HepG2 (cell line): ENCODE measurements around the gene EEFSEC. TPM values are rescaled to one million over a fixed set of nuclear protein-coding genes. Genes with fewer than 3 reads are reported as not detected.

ENCODE experiments used
- ATF2 ChIP-seq: sonication (generic); formaldehyde crosslinking; IDR thresholded peaks from 2 replicates; pipeline ENCODE4 v1.4.0; 2020; ENCODE audit warnings: missing genetic modification reagents
- CCDC6 ChIP-seq: sonication (generic); formaldehyde crosslinking; IDR thresholded peaks from 2 replicates; pipeline ENCODE4 v1.8.1; 2022; ENCODE audit warnings: mild to moderate bottlenecking, missing genetic modification reagents, moderate library complexity
- ELF1 ChIP-seq: sonication (generic); formaldehyde crosslinking; IDR thresholded peaks from 2 replicates; pipeline ENCODE4 v1.4.0; 2020; ENCODE audit warnings: missing genetic modification reagents
- ESRRA ChIP-seq: sonication (generic); formaldehyde crosslinking; IDR thresholded peaks from 2 replicates; pipeline ENCODE4 v1.5.1; 2020; ENCODE audit warnings: mild to moderate bottlenecking, low read depth, missing genetic modification reagents
- GATA4 ChIP-seq: sonication (generic); IDR thresholded peaks from 2 replicates; pipeline ENCODE4 v1.6.1; 2016; ENCODE audit warnings: antibody characterized with exemption, low read depth, borderline replicate concordance
- HNF1B ChIP-seq: sonication (generic); formaldehyde crosslinking; IDR thresholded peaks from 2 replicates; pipeline ENCODE4 v1.5.1; 2020; ENCODE audit warnings: mild to moderate bottlenecking, moderate library complexity, missing genetic modification reagents
- KDM5A ChIP-seq: fragments of 200-600 bp; sonication (generic); IDR thresholded peaks from 2 replicates; pipeline ENCODE4 v1.7.0; 2018; ENCODE audit warnings: antibody characterized with exemption, mild to moderate bottlenecking, low read length, borderline replicate concordance
- MNT ChIP-seq: fragments of 450-650 bp; IDR thresholded peaks from 2 replicates; pipeline ENCODE4 v1.6.1; 2016
- NR2C2 ChIP-seq: sonication (generic); formaldehyde crosslinking; IDR thresholded peaks from 2 replicates; pipeline ENCODE4 v1.4.0; 2020; ENCODE audit warnings: missing genetic modification reagents, mild to moderate bottlenecking, moderate library complexity, borderline replicate concordance
- PPARG ChIP-seq: conservative IDR thresholded peaks from 2 replicates; pipeline ENCODE4 v1.6.1; 2016; ENCODE audit warnings: missing biosample characterization, missing genetic modification reagents
- RBFOX2 ChIP-seq: fragments of 200-400 bp; formaldehyde crosslinking; IDR thresholded peaks from 2 replicates; pipeline ENCODE4 v1.6.1; 2017; ENCODE audit warnings: low read depth, mild to moderate bottlenecking, low read length
- SOX6 ChIP-seq, 2 experiments: fragments of 450-650 bp in 1 of 2; sonication (generic) in 1 of 2; formaldehyde crosslinking in 1 of 2; IDR thresholded peaks; 2 replicates each; pipeline versions ENCODE4 v1.4.0 to v1.6.1; 2017 to 2020; ENCODE audit warnings: antibody characterized with exemption in 1 of 2, mild to moderate bottlenecking in 1 of 2, missing genetic modification reagents in 1 of 2
- TFAP4 ChIP-seq: sonication (generic); IDR thresholded peaks from 2 replicates; pipeline ENCODE4 v1.6.1; 2016; ENCODE audit warnings: low read depth, borderline replicate concordance
- ZFP1 ChIP-seq: IDR thresholded peaks from 2 replicates; pipeline ENCODE4 v1.6.1; 2016
- ZMYM3 ChIP-seq: sonication (generic); formaldehyde crosslinking; IDR thresholded peaks from 2 replicates; pipeline ENCODE4 v1.5.1; 2020; ENCODE audit warnings: mild to moderate bottlenecking, missing genetic modification reagents
- ZNF558 ChIP-seq: sonication (generic); formaldehyde crosslinking; IDR thresholded peaks from 2 replicates; pipeline ENCODE4 v1.9.0; 2022; ENCODE audit warnings: mild to moderate bottlenecking, missing genetic modification reagents, borderline replicate concordance
- ZNF7 ChIP-seq: IDR thresholded peaks from 2 replicates; pipeline ENCODE4 v1.6.1; 2016; ENCODE audit warnings: missing biosample characterization, missing genetic modification reagents
- ZNF720 ChIP-seq: sonication (generic); formaldehyde crosslinking; IDR thresholded peaks from 2 replicates; pipeline ENCODE4 v1.4.0; 2020; ENCODE audit warnings: missing genetic modification reagents
- polyA plus RNA-seq, 8 experiments: library from polyadenylated mRNA; depleted of rRNA in 3 of 8; stranded (reverse) in 7 of 8; unstranded in 1 of 8; fragments of >200 nt; fragmentation: Illumina TruSeq in 4 of 8; extraction: Trizol in 4 of 8; gene quantifications; 2 replicates each; pipeline versions ENCODE4 v1.2.1 to v1.2.3, GENCODE V29; 2011 to 2016; ENCODE audit warnings: low read depth in 4 of 8, missing spikeins in 1 of 8, mixed read lengths in 1 of 8; ENCODE audit not compliant: insufficient read depth in 1 of 8
- total RNA-seq, 5 experiments: library from RNA; depleted of rRNA; stranded (reverse); fragments of >200 nt; fragmentation: Illumina TruSeq; extraction: Trizol; gene quantifications; 2 replicates each; pipeline ENCODE4 v1.2.3, GENCODE V29; 2016; ENCODE audit warnings: low read depth in 1 of 5

EEFSEC gene
- total and polyA plus RNA-seq, 2 of the 13 experiments (the other 11 are each of a cell fraction or from before 2014, with no cell fraction given): 6.4 to 24.2 TPM

GRCh38 chr3:128151758-128152274 lies 1.5 kb upstream of the EEFSEC start (continued):
- TF ChIP-seq MNT (peak; percentile 78), RBFOX2 (peak; percentile 68), HNF1B (CRISPR knock-in tag) (0 out of 2 replicates have a peak, but pooled peaks have one; percentile 13), GATA4 (0 out of 2 replicates have a peak, but pooled peaks have one; percentile 18), ESRRA (CRISPR knock-in tag) (peak; percentile 64), KDM5A (no peak), ZNF558 (CRISPR knock-in tag) (no peak), NR2C2 (peak; percentile 97), ZNF720 (CRISPR knock-in tag) (no peak), CCDC6 (CRISPR knock-in tag) (0 out of 2 replicates have a peak, but pooled peaks have one; percentile 68), ZNF7 (CRISPR knock-in tag) (0 out of 2 replicates have a peak, but pooled peaks have one; percentile 0), ATF2 (CRISPR knock-in tag) (peak; percentile 51; the same call in 1 of the 2 replicates), PPARG (CRISPR knock-in tag) (peak; percentile 88), ZMYM3 (CRISPR knock-in tag) (peak; percentile 23; the same call in 1 of the 2 replicates), ZFP1 (peak; percentile 62; the same call in 1 of the 2 replicates), ELF1 (CRISPR knock-in tag) (0 out of 2 replicates have a peak, but pooled peaks have one; percentile 41), SOX6 (IDR thresholded peaks at IDR 0.05) (no peak), SOX6 (CRISPR knock-in tag; IDR thresholded peaks at IDR 0.05) (peak; percentile 72), TFAP4 (peak; percentile 12; the same call in 1 of the 2 replicates)
